GM12878 (cell line): ENCODE results near the gene EFCC1.

Experiments used
- CBX5 ChIP-seq: sonication (generic); IDR thresholded peaks from 2 replicates; pipeline ENCODE4 v1.6.1; 2016; ENCODE audit warnings: low read depth, moderate library complexity, mild to moderate bottlenecking, inconsistent platforms
- CHD4 ChIP-seq: fragments of 200-600 bp; sonication (generic); IDR thresholded peaks from 2 replicates; pipeline ENCODE4 v1.6.1; 2016; ENCODE audit warnings: mild to moderate bottlenecking
- FOXM1 ChIP-seq: IDR thresholded peaks from 2 replicates; pipeline ENCODE4 v1.6.1; 2012; ENCODE audit warnings: low read depth, mild to moderate bottlenecking, inconsistent platforms, low read length, moderate library complexity
- TF ChIP-seq, protein P1 (sequence below), 3 experiments: IDR thresholded peaks in 2 of 3; conservative IDR thresholded peaks in 1 of 3; 2 replicates each; pipeline ENCODE4 v1.5.1; 2011; ENCODE audit warnings: low read depth in 3 of 3, low read length in 3 of 3, mild to moderate bottlenecking in 3 of 3, control low read depth in 2 of 3, moderate library complexity in 2 of 3, inconsistent platforms in 1 of 3, mixed read lengths in 1 of 3; ENCODE audit not compliant: control insufficient read depth in 2 of 3, insufficient read depth in 1 of 3; ENCODE audit errors: extremely low read depth in 1 of 3

- TF ChIP-seq CHD4 (no peak), CBX5 (no peak), FOXM1 (no peak)
- TF ChIP-seq, protein P1, sequence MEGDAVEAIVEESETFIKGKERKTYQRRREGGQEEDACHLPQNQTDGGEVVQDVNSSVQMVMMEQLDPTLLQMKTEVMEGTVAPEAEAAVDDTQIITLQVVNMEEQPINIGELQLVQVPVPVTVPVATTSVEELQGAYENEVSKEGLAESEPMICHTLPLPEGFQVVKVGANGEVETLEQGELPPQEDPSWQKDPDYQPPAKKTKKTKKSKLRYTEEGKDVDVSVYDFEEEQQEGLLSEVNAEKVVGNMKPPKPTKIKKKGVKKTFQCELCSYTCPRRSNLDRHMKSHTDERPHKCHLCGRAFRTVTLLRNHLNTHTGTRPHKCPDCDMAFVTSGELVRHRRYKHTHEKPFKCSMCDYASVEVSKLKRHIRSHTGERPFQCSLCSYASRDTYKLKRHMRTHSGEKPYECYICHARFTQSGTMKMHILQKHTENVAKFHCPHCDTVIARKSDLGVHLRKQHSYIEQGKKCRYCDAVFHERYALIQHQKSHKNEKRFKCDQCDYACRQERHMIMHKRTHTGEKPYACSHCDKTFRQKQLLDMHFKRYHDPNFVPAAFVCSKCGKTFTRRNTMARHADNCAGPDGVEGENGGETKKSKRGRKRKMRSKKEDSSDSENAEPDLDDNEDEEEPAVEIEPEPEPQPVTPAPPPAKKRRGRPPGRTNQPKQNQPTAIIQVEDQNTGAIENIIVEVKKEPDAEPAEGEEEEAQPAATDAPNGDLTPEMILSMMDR (IDR thresholded peaks at IDR 0.05 in 2 of 3, conservative IDR thresholded peaks at IDR 0.05 in 1 of 3; ENCODE audit: control insufficient read depth in 2 of 3, extremely low read depth in 1 of 3, insufficient read depth in 1 of 3, low read depth in 3 of 3, low read length in 3 of 3) = no peak
Observed at GRCh38 chr3:129070086-129070885, 69.2 kb downstream of the EFCC1 start.
